Stomach smooth muscle (tissue), 2 donors: ENCODE data around the gene ERBB4.

Experiments
- H3K27ac ChIP-seq: one replicate; pipeline ENCODE4 v1.7.0; 2013; ENCODE audit warnings: mild to moderate bottlenecking, low read length, inconsistent platforms
- H3K27me3 ChIP-seq, 2 donors: one replicate each; pipeline ENCODE4 v1.7.0; 2013; ENCODE audit warnings: low read length in 2 of 2; ENCODE audit not compliant: insufficient read depth in 2 of 2, control insufficient read depth in 1 of 2
- H3K36me3 ChIP-seq, 2 donors: one replicate each; pipeline ENCODE4 v1.7.0; 2013; ENCODE audit warnings: low read length in 2 of 2; ENCODE audit not compliant: control insufficient read depth in 2 of 2, insufficient read depth in 2 of 2
- H3K4me1 ChIP-seq: one replicate; pipeline ENCODE4 v1.7.0; 2013; ENCODE audit warnings: low read length; ENCODE audit not compliant: control insufficient read depth, insufficient read depth
- H3K4me3 ChIP-seq, 2 donors: one replicate each; pipeline ENCODE4 v1.7.0; 2013; ENCODE audit warnings: low read length in 2 of 2
- H3K9ac ChIP-seq, 2 donors: one replicate each; pipeline ENCODE4 v1.7.0; 2013; ENCODE audit warnings: low read length in 2 of 2, mild to moderate bottlenecking in 1 of 2
- H3K9me3 ChIP-seq, 2 donors: one replicate each; pipeline ENCODE4 v1.7.0; 2013; ENCODE audit warnings: low read length in 2 of 2; ENCODE audit not compliant: control insufficient read depth in 2 of 2
- donor health status: healthy.
- donor health status: Pancreatic carcinoma.

The ERBB4 gene

GRCh38 chr2:211654211-211654780 is 884.3 kb downstream of the ERBB4 start:
- Histone ChIP-seq H3K27me3 (no peaks in the 10 kb centered on the region), H3K27ac (no peak overlapping the region), H3K9me3 (no peaks in the 10 kb centered on the region), H3K9ac (no peak overlapping the region), H3K4me3 (no peak overlapping the region), H3K36me3 (no peaks in the 10 kb centered on the region), H3K4me1 (no peaks in the 10 kb centered on the region)

GRCh38 chr2:211652327-211652726 is 886.3 kb downstream of the ERBB4 start:
- H3K4me3 ChIP-seq = no peak overlapping the region
- no peak overlapping the region for H3K27ac ChIP-seq
- H3K4me1 ChIP-seq = no peaks in the 10 kb centered on the region
- H3K9ac ChIP-seq = no peak overlapping the region
- no peaks in the 10 kb centered on the region for H3K36me3 ChIP-seq
- H3K9me3 ChIP-seq = no peaks in the 10 kb centered on the region
- no peaks in the 10 kb centered on the region for H3K27me3 ChIP-seq

GRCh38 chr2:211649331-211649730 is 889.3 kb downstream of the ERBB4 start:
- Histone ChIP-seq H3K9me3 (no peaks in the 10 kb centered on the region), H3K27me3 (no peaks in the 10 kb centered on the region), H3K27ac (no peak overlapping the region), H3K9ac (no peak overlapping the region), H3K4me3 (no peak overlapping the region), H3K4me1 (no peaks in the 10 kb centered on the region), H3K36me3 (no peaks in the 10 kb centered on the region)

GRCh38 chr2:211631503-211631902 is 907.1 kb downstream of the ERBB4 start:
- Histone ChIP-seq H3K36me3 (no peaks in the 10 kb centered on the region), H3K27ac (no peak overlapping the region), H3K27me3 (no peaks in the 10 kb centered on the region), H3K9ac (no peak overlapping the region), H3K9me3 (no peaks in the 10 kb centered on the region), H3K4me1 (no peaks in the 10 kb centered on the region), H3K4me3 (no peak overlapping the region)

- Histone ChIP-seq H3K9me3 (no peaks in the 10 kb centered on the region), H3K4me3 (no peak overlapping the region), H3K9ac (no peak overlapping the region), H3K27ac (no peak overlapping the region), H3K27me3 (no peaks in the 10 kb centered on the region), H3K36me3 (no peaks in the 10 kb centered on the region), H3K4me1 (no peaks in the 10 kb centered on the region)
Measured at GRCh38 chr2:211623096-211623495, 915.5 kb downstream of the ERBB4 start.

- H3K36me3 ChIP-seq = no peaks in the 10 kb centered on the region
- no peaks in the 10 kb centered on the region for H3K4me1 ChIP-seq
- H3K9me3 ChIP-seq = no peaks in the 10 kb centered on the region
- no peak overlapping the region for H3K4me3 ChIP-seq
- no peak overlapping the region for H3K27ac ChIP-seq
- H3K9ac ChIP-seq = no peak overlapping the region
- no peaks in the 10 kb centered on the region for H3K27me3 ChIP-seq
Measured at GRCh38 chr2:211620986-211621385, 917.6 kb downstream of the ERBB4 start.

- Histone ChIP-seq H3K27me3 (no peaks in the 10 kb centered on the region), H3K4me1 (no peaks in the 10 kb centered on the region), H3K27ac (no peak overlapping the region), H3K36me3 (no peaks in the 10 kb centered on the region), H3K9me3 (no peaks in the 10 kb centered on the region), H3K9ac (no peak overlapping the region), H3K4me3 (no peak overlapping the region)
Measured at GRCh38 chr2:211617803-211618202, 920.8 kb downstream of the ERBB4 start.

GRCh38 chr2:211611621-211612020 is 927.0 kb downstream of the ERBB4 start:
- no peaks in the 10 kb centered on the region for H3K36me3 ChIP-seq
- no peaks in the 10 kb centered on the region for H3K27me3 ChIP-seq
- no peak overlapping the region for H3K9ac ChIP-seq
- H3K9me3 ChIP-seq = no peaks in the 10 kb centered on the region
- no peak overlapping the region for H3K4me3 ChIP-seq
- no peaks in the 10 kb centered on the region for H3K4me1 ChIP-seq
- H3K27ac ChIP-seq = no peak overlapping the region

GRCh38 chr2:211611061-211611518 is 927.5 kb downstream of the ERBB4 start:
- no peaks in the 10 kb centered on the region for H3K9me3 ChIP-seq
- H3K27ac ChIP-seq = no peak overlapping the region
- H3K4me3 ChIP-seq = no peak overlapping the region
- no peaks in the 10 kb centered on the region for H3K4me1 ChIP-seq
- H3K36me3 ChIP-seq = no peaks in the 10 kb centered on the region
- no peaks in the 10 kb centered on the region for H3K27me3 ChIP-seq
- no peak overlapping the region for H3K9ac ChIP-seq

GRCh38 chr2:211609127-211609526 is 929.5 kb downstream of the ERBB4 start:
- Histone ChIP-seq H3K9ac (no peak overlapping the region), H3K9me3 (no peaks in the 10 kb centered on the region), H3K27ac (no peak overlapping the region), H3K4me1 (no peaks in the 10 kb centered on the region), H3K36me3 (no peaks in the 10 kb centered on the region), H3K4me3 (no peak overlapping the region), H3K27me3 (no peaks in the 10 kb centered on the region)

- Histone ChIP-seq H3K9me3 (peaks cover 0 to 5% of the 10 kb centered on the region in 2 donors), H3K27me3 (no peaks in the 10 kb centered on the region), H3K4me1 (no peaks in the 10 kb centered on the region), H3K27ac (no peak overlapping the region), H3K36me3 (no peaks in the 10 kb centered on the region), H3K9ac (no peak overlapping the region), H3K4me3 (no peak overlapping the region)
Measured at GRCh38 chr2:211599146-211599545, 939.5 kb downstream of the ERBB4 start.
